Measurements from ENCODE around the gene SLIT1. TPM values are rescaled to one million over a fixed set of nuclear protein-coding genes. Genes with fewer than 3 reads are reported as not detected.

The SLIT1 gene
- total RNA-seq, 1 donor from 2014 or later: 0.08 TPM

DNA sequence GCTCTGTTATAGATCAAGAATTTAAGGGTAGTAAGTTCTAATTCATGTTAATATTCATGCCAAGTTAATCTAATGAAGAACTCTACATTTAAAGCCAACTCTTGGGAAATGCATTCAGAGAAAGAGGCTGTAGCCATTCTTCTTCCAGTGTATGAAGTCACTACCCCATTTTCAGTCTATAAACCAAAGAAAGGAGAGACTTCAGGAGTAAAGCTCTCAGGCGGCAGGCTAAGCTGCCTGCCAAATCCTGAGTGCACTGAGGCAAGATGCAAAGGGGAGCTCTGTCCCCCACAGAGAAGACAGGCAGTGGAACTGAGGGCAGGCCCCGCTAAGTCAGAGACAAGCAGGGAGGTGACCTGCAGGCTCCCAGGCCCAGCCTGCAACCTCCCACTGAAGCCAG, 41.5 kb downstream of the SLIT1 start:
- DNase-seq (ENCODE audit: low spot score) (no peak), ATAC-seq (no peak)

DNA sequence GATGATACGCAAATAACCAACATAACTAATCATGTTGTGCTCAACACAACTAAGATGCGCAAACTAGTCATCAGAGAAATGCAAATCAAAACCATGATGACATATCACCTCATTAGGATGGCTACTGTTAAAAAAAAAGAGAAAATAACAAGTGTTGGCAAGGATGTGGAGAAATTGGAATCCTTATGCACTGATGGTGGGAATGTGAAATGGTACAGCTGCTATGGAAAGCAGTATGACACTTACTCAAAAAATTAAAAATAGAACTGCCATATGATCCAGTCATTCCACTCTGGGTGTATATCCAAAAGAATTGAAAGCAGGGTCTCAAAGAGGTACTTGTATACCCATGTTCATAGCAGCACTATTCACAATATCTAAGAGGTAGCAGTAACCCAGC, 42.9 kb downstream of the SLIT1 start:
- ATAC-seq (no peak), DNase-seq (ENCODE audit: low spot score) (no peak)

DNA sequence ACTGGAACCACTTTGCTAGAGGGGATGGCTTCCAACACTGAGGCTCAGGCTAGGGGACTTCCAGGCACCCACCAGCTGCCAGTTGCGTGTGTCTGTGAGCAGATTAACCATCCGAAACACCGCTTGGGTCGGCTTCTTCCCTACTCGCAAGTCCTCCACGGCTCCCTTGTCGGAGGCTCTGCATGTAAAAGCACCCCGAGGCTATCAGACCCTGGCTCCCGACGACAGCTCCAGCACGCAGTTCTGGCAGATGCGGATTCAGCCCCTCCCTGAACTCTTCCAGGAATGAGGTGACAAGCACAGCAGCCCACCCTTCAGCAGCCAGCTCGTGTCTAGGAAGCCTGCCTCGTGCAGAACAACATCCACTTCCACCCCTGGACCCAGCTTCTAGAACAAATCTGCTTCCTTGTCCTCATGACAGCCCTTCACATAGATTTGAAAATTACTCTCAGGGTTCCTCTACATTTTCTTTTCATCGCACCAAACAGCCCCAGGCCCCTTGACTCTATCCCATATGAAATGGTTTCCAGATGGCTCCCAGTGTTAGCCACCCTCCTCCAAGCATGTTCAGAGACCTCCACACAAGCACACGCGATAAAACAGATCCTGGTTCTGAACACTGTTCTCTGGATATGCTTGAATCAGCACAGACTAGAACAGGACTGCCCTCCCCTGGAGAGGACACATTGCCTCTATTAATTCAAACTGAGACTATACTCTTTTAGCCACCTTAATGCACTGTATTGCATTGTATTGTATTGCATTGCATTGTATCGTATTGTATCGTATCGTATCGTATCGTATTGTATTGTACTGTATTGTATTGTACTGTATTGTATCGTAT, 44.6 kb downstream of the SLIT1 start:
- ATAC-seq (no peak), DNase-seq (ENCODE audit: low spot score) (no peak)

DNA sequence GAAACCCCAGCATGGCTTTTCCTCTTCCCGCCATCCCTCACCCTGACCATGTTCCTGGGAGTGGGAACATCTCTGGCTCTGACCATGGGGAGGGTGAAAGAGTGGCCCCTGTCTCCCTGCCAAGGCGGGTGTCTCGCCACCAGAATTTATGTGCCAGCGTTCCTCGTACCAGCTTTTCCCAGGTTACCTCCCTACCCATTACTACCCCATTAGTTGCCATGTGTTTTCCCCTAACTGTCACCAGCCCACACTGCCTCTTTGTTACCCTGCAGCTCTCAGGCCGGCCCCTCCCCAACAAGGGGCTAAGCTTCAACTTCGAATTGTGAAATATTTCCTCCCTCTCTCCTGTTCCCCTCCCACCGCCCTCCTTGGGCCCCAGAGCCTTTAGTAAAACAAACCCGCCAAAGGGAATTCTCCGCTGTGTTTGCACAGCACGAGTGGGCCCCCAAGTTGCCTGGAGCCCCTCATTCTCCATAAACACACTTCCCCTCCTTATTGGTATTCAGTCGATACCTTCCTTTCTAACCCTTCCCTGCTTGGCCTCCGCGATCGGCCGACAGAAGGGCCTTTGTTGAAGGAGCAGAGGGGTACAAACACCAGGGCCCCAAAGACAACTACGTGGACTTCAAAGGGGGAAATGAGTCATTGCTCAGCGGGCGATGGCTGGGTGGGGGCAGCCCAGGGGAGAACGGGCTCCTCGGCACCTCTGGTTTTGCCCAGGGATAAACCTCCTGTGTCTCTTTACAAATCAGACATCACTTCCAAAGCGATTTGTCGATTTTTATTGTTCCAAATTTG, 45.5 kb downstream of the SLIT1 start:
- ATAC-seq: no peak
- DNase-seq (ENCODE audit: low spot score): no peak

DNA sequence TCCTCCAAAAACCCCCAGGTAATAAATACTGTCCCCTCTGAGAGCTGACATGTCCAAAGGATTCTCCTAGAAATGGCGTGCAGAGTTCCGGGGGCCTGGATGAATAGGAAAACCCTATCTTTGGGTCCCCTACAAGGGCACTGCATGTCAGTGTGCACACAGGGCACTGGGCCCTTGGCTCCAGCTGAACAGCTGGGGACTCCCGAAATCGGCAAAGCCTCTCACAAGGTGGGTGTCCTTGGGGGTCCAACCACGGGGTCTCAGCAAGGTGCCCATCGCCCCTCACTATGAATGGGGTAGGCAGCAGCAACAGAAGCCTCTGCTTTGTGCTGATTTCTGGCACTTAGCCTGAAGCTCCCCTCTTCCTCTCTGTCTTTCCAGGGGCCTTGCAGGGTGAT, 46.1 kb downstream of the SLIT1 start:
- ATAC-seq: no peak
- DNase-seq (ENCODE audit: low spot score): no peak

DNA sequence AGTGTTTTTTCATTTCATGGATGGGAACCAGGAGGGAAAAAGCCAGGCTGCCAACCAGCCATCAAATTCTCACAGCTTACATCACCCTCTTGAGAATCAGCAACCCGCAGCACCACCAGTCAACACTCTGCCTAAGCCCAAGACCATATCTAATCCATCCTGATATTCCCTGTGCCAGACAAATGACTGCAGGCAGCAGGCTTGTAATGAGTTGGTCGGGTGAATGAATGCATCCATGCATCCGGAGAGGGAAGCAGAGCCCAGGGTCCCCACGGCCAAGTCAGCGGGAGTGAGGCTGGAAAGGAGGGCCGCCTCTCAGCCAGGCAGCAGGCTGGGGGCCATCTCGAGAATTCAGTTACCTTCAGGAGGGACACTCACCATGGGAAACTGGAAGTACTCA, 46.9 kb downstream of the SLIT1 start:
- DNase-seq (ENCODE audit: low spot score) (no peak), ATAC-seq (no peak)

DNA sequence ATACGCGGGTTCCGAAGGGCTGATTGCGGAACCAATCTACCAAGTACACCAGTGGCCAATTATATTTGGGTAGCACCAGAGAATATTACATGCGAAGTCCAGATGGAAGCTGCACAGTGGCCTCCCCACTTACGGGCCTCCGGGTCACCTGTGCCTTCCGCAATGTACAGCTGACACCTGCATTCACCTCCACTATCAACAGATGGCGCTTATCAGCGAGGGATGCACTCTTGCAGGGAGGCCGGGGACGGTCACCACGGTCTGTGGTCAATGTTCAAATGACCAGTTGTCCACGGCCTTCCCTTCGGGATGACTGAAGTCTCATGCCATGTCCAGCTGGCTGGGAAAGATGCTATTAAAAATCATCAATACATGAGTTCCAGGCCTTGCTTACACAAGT, 47.6 kb downstream of the SLIT1 start:
- ATAC-seq: peak; percentile 99
- peak; percentile 64 for DNase-seq (ENCODE audit: low spot score)

DNA sequence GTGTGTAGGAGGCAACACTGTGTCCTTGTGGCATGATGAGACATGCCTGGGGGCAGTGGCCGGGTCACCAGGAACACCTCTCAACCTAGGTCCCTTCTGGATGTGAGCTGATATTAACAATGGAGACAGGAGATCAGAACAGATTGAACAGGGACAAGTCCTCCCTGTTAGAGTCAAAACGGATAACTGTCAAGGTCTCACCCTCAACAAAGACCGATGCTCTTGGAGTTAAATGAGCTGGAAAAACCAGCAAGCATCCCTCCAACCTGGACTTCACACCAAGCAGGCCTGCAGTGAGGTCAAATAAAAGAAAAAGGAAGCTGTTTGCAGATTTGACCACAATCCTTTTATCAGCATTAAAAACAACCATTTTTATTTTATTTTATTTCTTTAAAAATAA, 49.0 kb downstream of the SLIT1 start:
- DNase-seq (ENCODE audit: low spot score): no peak
- no peak for ATAC-seq

DNA sequence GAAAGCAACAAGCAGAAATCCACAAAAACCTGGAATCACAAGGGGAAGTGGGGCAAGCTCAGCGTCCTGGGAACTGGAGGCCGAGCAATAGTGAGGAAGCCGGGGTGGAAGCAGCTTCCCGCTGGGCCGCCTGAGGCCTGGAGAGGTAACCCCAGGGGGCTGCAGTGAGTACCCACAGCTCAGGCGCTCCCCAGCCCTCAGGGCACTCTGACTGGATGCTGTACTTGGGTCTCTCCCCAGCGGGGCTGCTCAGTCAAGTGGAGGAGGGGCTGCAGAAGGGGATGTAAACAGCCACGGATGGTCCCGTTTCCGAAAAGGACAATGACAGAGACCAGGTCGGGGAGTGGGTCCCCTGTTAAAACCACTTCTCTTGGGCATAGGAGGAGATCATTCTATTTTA, 50.3 kb downstream of the SLIT1 start:
- ATAC-seq (no peak), DNase-seq (ENCODE audit: low spot score) (no peak)

DNA sequence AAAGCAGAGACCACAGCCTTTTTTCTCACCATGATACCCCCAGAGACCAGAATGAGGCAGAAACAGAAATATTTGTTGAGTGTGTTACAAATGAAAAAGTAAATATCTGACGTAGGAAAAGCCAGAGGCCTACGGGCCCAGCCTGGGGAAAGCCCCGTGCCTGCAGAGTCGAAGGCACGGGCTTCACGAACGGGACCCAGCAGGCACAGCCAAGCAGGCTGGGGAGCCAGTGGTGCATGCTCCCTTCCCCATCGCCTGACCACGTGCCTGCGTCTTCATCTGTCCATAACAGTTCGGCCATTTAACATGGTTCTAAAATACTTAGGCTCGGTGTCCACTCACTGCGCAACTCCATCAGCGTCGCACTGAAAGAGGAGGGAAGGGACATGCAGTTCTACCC, 50.8 kb downstream of the SLIT1 start:
- no peak for DNase-seq (ENCODE audit: low spot score)
- ATAC-seq: no peak

DNA sequence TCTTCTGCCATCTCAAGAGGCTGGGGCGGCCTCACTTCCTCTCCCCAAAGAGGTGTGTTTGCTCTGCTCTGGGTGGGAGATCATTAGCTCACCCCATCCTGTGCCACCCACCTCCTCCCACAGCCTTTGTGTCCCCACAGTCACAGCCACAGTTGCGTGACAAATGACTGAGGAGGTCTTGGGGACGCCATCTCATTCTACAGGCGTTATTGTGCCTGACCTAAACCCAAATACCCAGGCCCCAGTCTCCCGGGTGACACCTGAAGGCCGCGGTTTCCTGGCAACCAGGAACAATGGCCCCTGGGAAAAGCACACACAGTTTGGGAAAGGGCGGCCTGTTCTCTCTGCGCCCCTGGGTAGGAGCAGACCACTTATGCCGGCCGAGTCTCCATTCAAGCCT, 51.6 kb downstream of the SLIT1 start:
- no peak for ATAC-seq
- DNase-seq (ENCODE audit: low spot score): no peak

DNA sequence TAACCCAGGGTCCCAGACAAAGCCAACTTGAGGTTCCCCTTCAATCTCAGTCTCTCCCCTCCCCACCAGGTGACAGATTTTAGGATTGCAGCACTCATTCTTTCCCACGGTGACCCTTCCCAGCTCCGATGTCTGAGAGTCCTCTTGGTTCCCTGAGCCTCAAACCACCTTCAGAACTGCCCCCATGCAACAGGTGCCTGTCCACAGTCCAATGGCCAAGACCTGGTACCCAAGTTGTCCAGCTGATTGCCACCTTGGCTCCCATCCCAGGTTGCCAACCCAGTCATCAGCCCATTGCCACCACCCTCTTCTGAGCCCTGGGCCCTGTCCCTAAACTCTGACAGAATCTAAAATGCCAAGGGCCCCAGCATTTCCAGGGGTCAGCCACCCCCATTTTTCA, 53.5 kb downstream of the SLIT1 start:
- ATAC-seq: no peak
- no peak for DNase-seq (ENCODE audit: low spot score)

DNA sequence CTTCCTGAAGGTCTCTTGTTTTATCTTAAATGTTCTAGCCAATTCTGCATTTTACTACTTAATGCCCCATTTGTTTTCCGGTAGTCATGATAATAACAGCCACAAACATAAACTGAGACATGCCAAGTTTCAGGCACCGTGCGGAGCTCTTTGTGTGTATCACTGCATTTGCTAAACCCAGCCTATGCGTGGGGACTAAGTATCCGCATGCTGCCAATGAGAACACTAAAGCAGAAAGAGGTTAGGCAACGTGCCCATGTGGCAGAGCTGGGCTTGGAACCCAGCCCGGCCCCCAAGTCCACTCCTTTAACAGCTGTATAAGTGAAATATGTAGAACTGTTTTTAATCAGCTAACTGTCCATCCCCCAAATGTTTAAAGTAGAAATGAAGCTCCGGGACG, 54.1 kb downstream of the SLIT1 start:
- DNase-seq (ENCODE audit: low spot score): no peak
- ATAC-seq: no peak

DNA sequence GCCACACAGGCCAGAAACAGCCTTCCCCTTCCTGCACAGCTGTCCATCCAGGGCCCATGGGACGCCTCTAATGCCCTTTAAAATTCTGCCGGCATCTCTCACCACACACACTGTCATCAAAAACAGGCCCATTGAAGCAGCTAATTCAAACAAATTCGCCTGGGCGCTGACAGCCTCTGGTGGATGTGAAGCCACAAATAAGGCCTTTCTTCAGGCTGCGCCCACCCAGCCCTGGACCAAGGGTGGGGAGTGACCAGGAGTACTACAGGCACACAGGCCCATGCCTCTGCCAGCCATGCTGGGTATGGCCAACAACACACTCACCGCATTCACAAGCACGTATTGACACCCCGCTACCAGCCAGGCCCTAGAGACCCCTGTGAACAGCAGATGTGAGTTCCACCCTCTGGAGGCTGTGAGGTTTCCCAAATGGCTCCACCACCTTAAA, 54.6 kb downstream of the SLIT1 start:
- DNase-seq (ENCODE audit: low spot score) (no peak), ATAC-seq (no peak)

DNA sequence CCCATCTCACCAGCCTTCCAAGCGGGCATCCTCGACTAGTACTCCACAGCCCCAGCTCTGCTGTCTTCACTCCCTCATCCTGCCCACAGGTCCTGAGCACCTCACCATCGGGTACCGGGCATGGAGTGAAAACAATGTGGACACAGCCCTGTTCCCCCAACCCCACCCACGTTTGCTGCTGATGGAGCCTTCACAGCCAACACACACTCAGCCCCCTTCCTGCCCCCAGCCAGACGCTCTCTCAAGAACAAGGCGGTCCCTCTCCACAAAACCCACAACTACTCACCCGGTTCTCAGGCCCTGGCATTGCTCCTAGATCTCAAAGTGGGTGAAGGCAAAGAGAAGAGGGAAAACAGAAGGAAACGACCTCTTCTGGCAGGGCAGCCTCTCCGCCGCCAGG, 56.1 kb downstream of the SLIT1 start:
- ATAC-seq: no peak

DNA sequence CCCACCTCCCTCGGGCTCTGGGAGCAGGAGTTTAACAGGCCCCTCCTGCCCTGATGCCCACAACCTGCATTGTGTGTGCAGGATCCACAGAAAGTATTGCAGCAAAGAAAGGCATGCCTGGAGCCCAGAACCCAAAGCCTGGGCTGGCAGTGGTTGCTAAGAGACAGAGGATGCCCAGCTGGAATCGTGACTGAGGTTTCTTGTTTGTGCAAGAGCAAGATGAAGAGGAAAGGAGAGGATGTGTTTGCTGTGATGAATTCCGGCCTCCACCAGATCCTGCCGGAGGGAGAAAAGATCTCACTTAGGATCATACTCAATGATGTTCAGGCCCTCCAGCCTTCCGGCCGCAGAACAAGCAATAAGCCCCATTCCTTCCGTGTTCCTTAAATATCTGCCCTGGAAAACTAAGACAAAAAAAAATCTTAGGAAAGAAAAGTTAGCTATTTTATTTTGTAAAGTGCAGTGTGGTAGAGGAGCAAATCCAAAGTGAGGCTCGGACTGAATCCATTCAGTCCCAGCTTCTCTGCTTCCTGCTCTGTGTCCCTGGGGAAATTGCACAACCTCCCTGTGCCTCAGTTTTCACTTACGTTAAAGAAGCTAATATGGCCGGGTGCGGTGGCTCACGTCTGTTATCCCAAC, 57.1 kb downstream of the SLIT1 start:
- no peak for ATAC-seq
- no peak for DNase-seq (ENCODE audit: low spot score)

More for the DNA sequence above, 56.1 kb downstream of the SLIT1 start:
- DNase-seq (ENCODE audit: low spot score): no peak

DNA sequence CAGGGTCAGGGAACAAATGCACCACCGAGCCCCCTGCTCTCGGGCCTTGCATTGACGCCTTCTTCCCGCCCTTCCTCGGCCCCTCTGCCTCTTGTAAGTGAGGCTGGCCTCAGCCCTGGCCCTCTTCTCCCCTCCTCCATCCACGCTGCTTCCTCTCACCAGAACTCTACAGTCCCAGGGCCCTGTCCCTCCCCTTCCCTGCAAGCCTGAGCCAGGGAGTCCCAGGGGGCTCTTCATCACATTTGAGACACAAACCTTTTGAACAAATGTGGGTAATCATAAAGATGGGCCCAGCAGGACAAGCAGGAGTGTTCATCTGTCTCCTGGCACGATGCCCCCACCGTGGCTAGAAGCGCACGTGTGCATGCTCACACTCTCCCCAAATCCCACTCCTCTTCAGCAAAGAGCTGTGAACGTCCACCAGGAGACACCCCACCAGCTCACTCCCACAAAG, 57.7 kb downstream of the SLIT1 start:
- no peak for DNase-seq (ENCODE audit: low spot score)
- no peak for ATAC-seq

DNA sequence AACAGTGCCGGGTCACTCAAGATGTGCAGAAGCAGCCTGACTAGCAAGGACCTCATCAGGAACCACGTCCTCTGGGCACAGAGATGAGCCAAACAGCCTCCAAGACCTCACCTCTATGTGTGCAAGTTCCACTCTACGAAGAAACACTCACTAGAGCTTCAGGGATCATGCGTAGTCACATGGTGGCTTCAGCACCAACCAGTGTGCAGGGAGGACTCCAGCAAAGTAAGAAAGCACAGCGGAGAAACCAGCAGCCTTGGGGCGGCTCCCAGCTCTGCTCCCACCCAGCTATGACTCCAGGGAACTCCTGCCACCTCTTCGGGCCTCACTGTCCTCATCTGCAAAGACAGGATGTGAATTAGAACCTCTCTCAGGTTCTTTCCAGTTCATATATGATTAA, 58.2 kb downstream of the SLIT1 start:
- ATAC-seq (no peak), DNase-seq (ENCODE audit: low spot score) (no peak)

DNA sequence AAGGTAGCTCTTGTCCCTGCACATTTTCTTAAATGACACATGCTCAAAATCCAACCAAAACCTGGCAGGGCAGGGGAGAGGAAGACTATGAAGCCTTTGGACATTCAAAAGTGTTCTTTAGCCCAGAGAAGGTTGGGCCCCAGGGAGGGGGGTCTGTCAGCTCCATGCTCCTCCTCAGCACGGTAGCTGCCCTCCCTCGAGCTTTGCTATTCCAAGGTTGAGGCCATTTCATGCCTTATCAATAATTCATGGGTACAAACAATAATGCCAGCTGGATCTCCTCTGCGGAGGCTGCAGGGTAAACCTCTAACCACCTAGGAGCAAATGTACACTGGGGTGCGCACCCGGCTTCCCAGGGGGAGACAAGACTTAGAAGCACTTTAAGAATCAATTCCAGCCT, 61.5 kb downstream of the SLIT1 start:
- DNase-seq (ENCODE audit: low spot score): no peak
- no peak for ATAC-seq

DNA sequence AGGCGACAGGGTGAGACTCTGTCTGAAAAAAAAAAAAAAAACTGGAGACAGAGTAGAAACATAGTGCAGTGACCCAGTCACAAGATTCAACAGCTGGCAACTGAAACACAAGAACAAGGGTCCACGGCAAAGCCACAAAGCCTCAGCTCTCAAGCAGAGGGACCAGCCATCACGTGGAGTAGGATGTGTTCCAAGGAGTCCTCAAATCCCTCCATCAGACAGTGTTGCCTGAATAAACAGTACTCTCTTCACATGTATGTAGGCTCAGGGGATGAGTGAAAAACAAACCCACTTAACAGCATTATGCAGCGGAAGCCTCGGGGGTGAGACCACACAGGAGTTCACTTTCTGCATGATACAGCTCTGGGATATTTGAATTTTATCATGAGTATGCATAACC, 62.0 kb downstream of the SLIT1 start:
- no peak for ATAC-seq
- no peak for DNase-seq (ENCODE audit: low spot score)

DNA sequence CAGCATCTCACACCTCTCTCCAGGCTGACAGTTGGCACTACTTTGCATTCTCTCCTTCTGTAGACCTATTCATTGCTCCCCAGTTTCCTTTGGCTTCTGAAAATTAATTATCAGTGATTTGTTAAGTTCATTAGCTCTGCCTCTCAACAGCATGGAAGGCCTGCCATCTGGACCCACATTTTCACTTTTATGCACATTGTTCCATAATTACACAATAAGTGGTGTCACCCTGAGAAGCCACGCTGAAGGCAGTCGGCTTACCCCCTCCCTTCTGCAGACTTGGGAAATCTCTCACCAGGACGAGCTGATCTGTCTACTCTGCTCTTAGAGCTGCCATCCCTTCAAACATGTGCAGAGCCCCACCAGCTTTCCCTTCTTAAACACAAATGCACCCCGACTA, 64.7 kb downstream of the SLIT1 start:
- no peak for ATAC-seq
- no peak for DNase-seq (ENCODE audit: low spot score)

DNA sequence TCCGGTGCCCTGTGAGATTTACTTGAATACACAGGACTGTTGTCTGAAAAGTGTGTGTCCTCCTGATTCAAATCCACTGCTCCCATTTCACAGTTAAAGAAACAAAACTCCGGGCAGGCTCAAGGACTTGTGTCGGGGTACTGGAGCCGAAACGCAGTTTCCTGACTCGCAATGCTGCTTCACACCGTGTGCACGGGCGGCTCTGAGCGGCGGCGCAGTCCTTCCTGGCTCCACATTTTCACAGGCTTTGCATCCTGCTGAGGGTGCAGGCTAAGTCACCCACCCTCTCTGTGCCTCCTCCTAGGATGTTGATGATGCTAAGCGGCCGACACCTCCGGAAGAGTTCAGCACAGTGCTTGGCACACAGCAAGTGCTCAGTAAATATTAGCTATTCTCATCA, 65.4 kb downstream of the SLIT1 start:
- no peak for DNase-seq (ENCODE audit: low spot score)
- ATAC-seq: no peak
